Smooth muscle cell (in vitro differentiated cells): Measurements from ENCODE around the gene DMWD. TPM values are rescaled to one million over a fixed set of nuclear protein-coding genes. Genes with fewer than 3 reads are reported as not detected.

Experiments
- DNase-seq: peaks from one replicate; lab custom pipeline; 2025; ENCODE audit not compliant: unreplicated experiment; lab: John Stamatoyannopoulos, UW
- H2AFZ ChIP-seq: fragments of 200-600 bp; sonication (generic); 2 replicates; pipeline ENCODE4 v1.6.0; 2016; ENCODE audit warnings: antibody characterized with exemption, low read depth, mild to moderate bottlenecking
- H3F3A ChIP-seq: fragments of 200-600 bp; sonication (generic); 2 replicates; pipeline ENCODE4 v1.6.0; 2017; ENCODE audit warnings: antibody characterized with exemption, low read depth
- H3K27ac ChIP-seq: fragments of 200-600 bp; sonication (generic); 2 replicates; pipeline ENCODE4 v1.5.1; 2016; ENCODE audit warnings: low read depth, mild to moderate bottlenecking
- H3K27me3 ChIP-seq: fragments of 200-600 bp; sonication (generic); 2 replicates; pipeline ENCODE4 v1.6.1; 2016; ENCODE audit warnings: low read depth, mild to moderate bottlenecking
- H3K36me3 ChIP-seq: fragments of 200-600 bp; sonication (generic); 2 replicates; pipeline ENCODE4 v1.5.1; 2016; ENCODE audit warnings: low read depth
- H3K4me1 ChIP-seq: fragments of 200-600 bp; sonication (generic); 2 replicates; pipeline ENCODE4 v1.5.1; 2016; ENCODE audit warnings: low read depth
- H3K4me2 ChIP-seq: fragments of 200-600 bp; sonication (generic); 2 replicates; pipeline ENCODE4 v1.6.0; 2016; ENCODE audit warnings: mild to moderate bottlenecking
- H3K4me3 ChIP-seq: fragments of 200-600 bp; sonication (generic); 2 replicates; pipeline ENCODE4 v1.5.1; 2016; ENCODE audit warnings: mild to moderate bottlenecking
- H3K79me2 ChIP-seq: fragments of 200-600 bp; sonication (generic); 2 replicates; pipeline ENCODE4 v1.6.0; 2016; ENCODE audit warnings: low read depth, mild to moderate bottlenecking
- H3K9ac ChIP-seq: fragments of 200-600 bp; sonication (generic); 2 replicates; pipeline ENCODE4 v1.6.0; 2016; ENCODE audit warnings: low read depth
- H3K9me3 ChIP-seq: fragments of 200-600 bp; sonication (generic); replicated peaks from 2 replicates; pipeline ENCODE4 v1.5.1; 2016; ENCODE audit warnings: low read depth
- H4K20me1 ChIP-seq: fragments of 200-600 bp; sonication (generic); 2 replicates; pipeline ENCODE4 v1.6.0; 2016; ENCODE audit warnings: low read depth
- CTCF ChIP-seq: fragments of 200-600 bp; sonication (generic); IDR thresholded peaks from 2 replicates; pipeline ENCODE4 v1.5.1; 2017; ENCODE audit warnings: borderline replicate concordance, mild to moderate bottlenecking, antibody characterized with exemption; ENCODE audit not compliant: insufficient read depth, poor library complexity, severe bottlenecking
- WGBS: methylation state at CpG from one replicate; pipeline ENCODE4 v1.1.7; 2016; ENCODE audit warnings: low lambda C conversion rate; 5-methylcytosine and 5-hydroxymethylcytosine counted together
- polyA plus RNA-seq: library from polyadenylated mRNA; unstranded; fragments of >200 nt; fragmentation: Nextera tagmentation; extraction: Ambion mirVana; gene quantifications from 2 replicates; pipeline ENCODE4 v1.2.1, GENCODE V29; 2016
- total RNA-seq: library from RNA; depleted of rRNA; stranded (reverse); fragments of >200 nt; gene quantifications from 2 replicates; pipeline ENCODE4 v1.2.3, GENCODE V29; 2014

DMWD gene
- total and polyA plus RNA-seq, 2 experiments from 2014 or later = 16.1 to 57.6 TPM

- no peak for TF ChIP-seq CTCF
- 77% methylated on average over 27 of the region's 27 CpGs for WGBS
- H3K36me3 ChIP-seq = no peaks in the 10 kb centered on the region
- no peak overlapping the region for H3K9ac ChIP-seq
- no peak overlapping the region for H3K4me3 ChIP-seq
- no peak overlapping the region for H3K27ac ChIP-seq
- H3K4me1 ChIP-seq = peaks cover 22% of the 10 kb centered on the region
- no peaks in the 10 kb centered on the region for H3F3A ChIP-seq
- no peak overlapping the region for H2AFZ ChIP-seq
- H3K27me3 ChIP-seq = no peaks in the 10 kb centered on the region
- H4K20me1 ChIP-seq = no peaks in the 10 kb centered on the region
- H3K79me2 ChIP-seq = peaks cover 16% of the 10 kb centered on the region
- H3K9me3 ChIP-seq = no peaks in the 10 kb centered on the region
- DNase-seq = no peak
- H3K4me2 ChIP-seq = no peak overlapping the region
Measured at GRCh38 chr19:45763691-45764294, 28.9 kb downstream of the DMWD start.

GRCh38 chr19:45762870-45763631, 29.6 kb downstream of the DMWD start:
- Histone ChIP-seq H3K4me2 (no peak overlapping the region), H3K9me3 (no peaks in the 10 kb centered on the region), H3K9ac (no peak overlapping the region), H3K79me2 (peaks cover 16% of the 10 kb centered on the region), H4K20me1 (no peaks in the 10 kb centered on the region), H3F3A (no peaks in the 10 kb centered on the region), H3K36me3 (no peaks in the 10 kb centered on the region), H3K27me3 (no peaks in the 10 kb centered on the region), H2AFZ (no peak overlapping the region), H3K4me1 (peaks cover 22% of the 10 kb centered on the region), H3K4me3 (no peak overlapping the region), H3K27ac (no peak overlapping the region)
- TF ChIP-seq CTCF = no peak
- 92% methylated on average over 15 of the region's 15 CpGs for WGBS
- DNase-seq = no peak

GRCh38 chr19:45761714-45762113, 30.9 kb downstream of the DMWD start:
- Histone ChIP-seq H3K9ac (no peak overlapping the region), H3F3A (no peaks in the 10 kb centered on the region), H4K20me1 (no peaks in the 10 kb centered on the region), H3K4me1 (peaks cover 17% of the 10 kb centered on the region), H3K4me2 (no peak overlapping the region), H2AFZ (no peak overlapping the region), H3K79me2 (peaks cover 10% of the 10 kb centered on the region), H3K4me3 (no peak overlapping the region), H3K27ac (no peak overlapping the region), H3K9me3 (no peaks in the 10 kb centered on the region), H3K27me3 (no peaks in the 10 kb centered on the region), H3K36me3 (no peaks in the 10 kb centered on the region)
- TF ChIP-seq CTCF = no peak
- WGBS = 81% methylated on average over 17 of the region's 17 CpGs
- DNase-seq = no peak

GRCh38 chr19:45758921-45759320, 33.7 kb downstream of the DMWD start:
- no peak overlapping the region for H3K4me2 ChIP-seq
- no peak for TF ChIP-seq CTCF
- no peak overlapping the region for H2AFZ ChIP-seq
- no peak overlapping the region for H3K27ac ChIP-seq
- no peak overlapping the region for H3K9ac ChIP-seq
- no peaks in the 10 kb centered on the region for H3K36me3 ChIP-seq
- H3F3A ChIP-seq = no peaks in the 10 kb centered on the region
- H3K9me3 ChIP-seq = no peaks in the 10 kb centered on the region
- H3K27me3 ChIP-seq = no peaks in the 10 kb centered on the region
- H3K4me3 ChIP-seq = no peak overlapping the region
- no peaks in the 10 kb centered on the region for H3K4me1 ChIP-seq
- WGBS = 88% methylated on average over 8 of the region's 9 CpGs
- no peaks in the 10 kb centered on the region for H3K79me2 ChIP-seq
- H4K20me1 ChIP-seq = no peaks in the 10 kb centered on the region
- no peak for DNase-seq
